Colon (tissue), 2 donors: ENCODE data around the gene NDUFB6.
"Not testable (repeated sequence)": the region's sequence is repeated elsewhere in the genome, so short reads cannot be mapped to it uniquely, and the experiment has no call there.

Experiments
- FAIRE-seq: peaks from 2 replicates; lab custom pipeline; 2012; peaks lifted over from hg19 to GRCh38; lab: Jason Lieb, UNC
- donor health status: control.
- donor health status: control.

Gene NDUFB6

GRCh38 chr9:32572900-32573523 lies at the start of gene NDUFB6:
Gene NDUFB6, minus strand, starts transcription at chr9:32573159. Its CDS starts 99 bp downstream, at chr9:32573060.
- peak; percentile 45 for FAIRE-seq

GRCh38 chr9:32618261-32618660 lies 45.3 kb upstream of the NDUFB6 start:
- FAIRE-seq: no peak

- FAIRE-seq: no peak
Measured at GRCh38 chr9:32606811-32607210, 33.9 kb upstream of the NDUFB6 start.

GRCh38 chr9:32603914-32604852 lies 31.2 kb upstream of the NDUFB6 start:
- FAIRE-seq: no peak

GRCh38 chr9:32599021-32599420 lies 26.1 kb upstream of the NDUFB6 start:
- not testable (repeated sequence) for FAIRE-seq

GRCh38 chr9:32596936-32597335 lies 24.0 kb upstream of the NDUFB6 start:
- FAIRE-seq: no peak

GRCh38 chr9:32596096-32596865 lies 23.3 kb upstream of the NDUFB6 start:
- no peak for FAIRE-seq

- FAIRE-seq: no peak
Measured at GRCh38 chr9:32590898-32591297, 17.9 kb upstream of the NDUFB6 start.

GRCh38 chr9:32590476-32590875 lies 17.5 kb upstream of the NDUFB6 start:
- no peak for FAIRE-seq

GRCh38 chr9:32589083-32589723 lies 16.2 kb upstream of the NDUFB6 start:
- no peak for FAIRE-seq

GRCh38 chr9:32587901-32588300 lies 14.9 kb upstream of the NDUFB6 start:
- no peak for FAIRE-seq

GRCh38 chr9:32584784-32585183 lies 11.8 kb upstream of the NDUFB6 start:
- no peak for FAIRE-seq

GRCh38 chr9:32581512-32582143 lies 8.7 kb upstream of the NDUFB6 start:
- FAIRE-seq: no peak

- FAIRE-seq: no peak
Measured at GRCh38 chr9:32580631-32581300, 7.8 kb upstream of the NDUFB6 start.

GRCh38 chr9:32579706-32580331 lies 6.9 kb upstream of the NDUFB6 start:
- FAIRE-seq: peak; percentile 38

GRCh38 chr9:32578976-32579375 lies 6.0 kb upstream of the NDUFB6 start:
- FAIRE-seq: no peak

- no peak for FAIRE-seq
Measured at GRCh38 chr9:32577316-32577715, 4.4 kb upstream of the NDUFB6 start.

GRCh38 chr9:32574858-32575257 lies 1.9 kb upstream of the NDUFB6 start:
- no peak for FAIRE-seq

- FAIRE-seq: no peak
Measured at GRCh38 chr9:32573821-32574220, 862 bp upstream of the NDUFB6 start.
